HG02571 (cell line): ENCODE data around the gene POLK.
A peak's percentile ranks its signal among the peaks of the same experiment; 100 is the strongest.
"Not testable (repeated sequence)": the region's sequence is repeated elsewhere in the genome, so short reads cannot be mapped to it uniquely, and the experiment has no call there.

Experiments used
- ATAC-seq: cut with Tn5 transposase; IDR thresholded peaks from one replicate; pipeline ENCODE4 v1.9.1; 2021; ENCODE audit warnings: mild to moderate bottlenecking, moderate library complexity; ENCODE audit not compliant: unreplicated experiment

POLK gene

GRCh38 chr5:75546830-75547229, 35.1 kb downstream of the POLK start:
- no peak for ATAC-seq

GRCh38 chr5:75547812-75548211, 36.1 kb downstream of the POLK start:
- ATAC-seq, result no peak

DNA sequence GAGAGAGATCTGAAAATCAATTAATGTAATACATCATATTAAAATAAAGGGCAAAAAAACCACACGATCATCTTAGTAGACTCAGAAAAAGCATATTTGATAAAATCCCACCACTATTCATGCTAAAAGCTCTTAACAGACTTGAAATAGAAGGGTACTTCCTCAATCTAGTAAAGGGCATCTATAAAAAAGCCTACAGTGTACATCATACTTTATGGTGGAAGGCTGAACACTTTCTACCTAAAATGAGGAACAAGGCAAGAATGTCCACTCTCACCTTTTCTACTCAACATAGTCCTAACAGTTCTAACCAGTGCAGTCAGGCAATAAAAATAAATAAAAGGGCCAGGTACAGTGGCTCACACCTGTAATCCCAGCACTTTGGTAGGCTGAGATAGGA, 38.9 kb downstream of the POLK start:
- ATAC-seq, result no peak

DNA sequence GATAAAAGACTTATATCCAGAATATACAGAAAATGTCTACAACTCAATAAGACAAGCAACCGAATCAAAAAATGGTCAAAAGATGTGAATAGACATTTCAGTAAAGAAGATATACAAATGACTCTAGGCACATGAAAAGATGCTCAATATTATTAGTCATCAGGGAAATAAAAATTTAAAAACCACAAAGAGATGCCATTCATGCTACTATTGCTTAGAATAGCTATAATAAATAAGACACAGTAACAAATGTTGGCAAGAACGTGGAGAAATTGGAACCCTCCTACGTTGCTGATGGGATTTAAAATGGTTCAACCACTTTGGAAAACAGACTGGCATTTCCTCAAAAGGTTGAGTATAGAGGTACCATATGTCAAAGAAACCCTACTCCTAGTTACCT, 39.8 kb downstream of the POLK start:
- no peak for ATAC-seq

DNA sequence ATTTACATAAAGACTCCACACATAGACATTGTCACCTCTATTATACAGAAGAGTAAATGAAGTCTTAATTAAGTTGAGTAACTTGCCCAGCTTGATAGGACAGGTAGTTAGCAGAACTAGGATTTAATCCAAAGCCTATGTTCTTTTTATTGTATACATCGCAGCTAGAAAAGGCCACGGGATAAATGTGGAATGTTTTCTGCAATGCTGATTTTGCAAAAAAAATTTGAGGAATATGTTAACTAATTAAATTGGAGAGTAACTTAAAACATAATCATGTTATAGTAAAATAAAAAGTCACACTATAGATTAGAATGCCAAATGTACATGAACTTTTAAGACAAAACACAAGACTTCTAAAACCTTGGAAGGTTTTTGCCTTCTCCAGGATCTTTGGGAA, 41.1 kb downstream of the POLK start:
- ATAC-seq, result no peak

DNA sequence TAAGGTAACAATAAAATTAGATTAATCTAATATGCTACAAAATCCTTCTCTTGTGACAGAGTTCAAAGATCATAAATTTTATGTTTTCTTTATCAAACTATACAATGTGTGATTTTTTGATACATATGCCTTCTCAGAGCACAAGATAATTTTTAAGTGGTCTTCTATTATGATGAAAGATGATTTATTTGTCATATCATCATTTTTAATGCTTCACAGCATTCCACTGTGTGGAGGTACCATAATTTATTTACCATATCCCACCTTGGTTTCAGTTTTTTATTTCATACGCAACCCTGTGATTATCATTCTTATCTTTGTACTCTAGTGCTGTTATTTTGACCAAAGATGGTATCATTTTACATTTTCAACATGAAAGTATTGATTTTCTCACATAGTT, 41.7 kb downstream of the POLK start:
- ATAC-seq, result no peak

- no peak for ATAC-seq
Observed at GRCh38 chr5:75558221-75558620, 46.5 kb downstream of the POLK start.

- ATAC-seq, result no peak
Observed at GRCh38 chr5:75558981-75559632, 47.4 kb downstream of the POLK start.

GRCh38 chr5:75560655-75561054, 49.0 kb downstream of the POLK start:
- not testable (repeated sequence) for ATAC-seq

DNA sequence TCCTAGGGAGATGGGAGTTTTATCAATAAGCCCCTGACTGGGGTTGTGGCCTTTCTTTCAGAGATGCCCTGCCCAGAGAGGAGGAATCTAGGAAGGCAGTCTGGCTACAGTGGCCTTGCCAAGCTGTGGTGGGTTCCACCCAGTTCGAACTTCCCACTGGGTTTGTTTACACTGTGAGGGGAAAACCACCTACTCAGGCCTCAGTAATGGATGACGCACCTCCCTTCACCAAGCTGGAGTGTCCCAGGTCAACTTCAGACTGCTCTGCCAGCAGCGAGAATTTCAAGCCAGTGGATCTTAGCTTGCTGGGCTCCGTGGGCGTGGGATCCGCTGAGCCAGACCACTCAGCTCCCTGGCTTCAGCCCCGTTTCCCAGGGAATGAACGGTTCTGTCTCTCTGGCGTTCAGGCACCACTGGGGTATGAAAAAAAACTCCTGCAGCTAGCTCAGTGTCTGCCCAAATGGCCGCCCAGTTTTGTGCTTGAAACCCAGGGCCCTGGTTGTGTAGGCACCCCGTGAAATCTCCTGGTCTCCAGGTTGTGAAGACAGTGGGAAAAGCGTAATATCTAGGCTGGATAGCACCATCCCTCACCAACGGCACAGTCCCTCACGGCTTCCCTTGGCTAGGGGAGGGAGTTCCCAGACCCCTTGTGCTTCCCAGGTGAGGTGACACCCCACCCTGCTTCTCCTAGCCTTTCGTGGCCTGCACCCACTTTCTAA, 54.5 kb downstream of the POLK start:
- peak; percentile 23 for ATAC-seq

DNA sequence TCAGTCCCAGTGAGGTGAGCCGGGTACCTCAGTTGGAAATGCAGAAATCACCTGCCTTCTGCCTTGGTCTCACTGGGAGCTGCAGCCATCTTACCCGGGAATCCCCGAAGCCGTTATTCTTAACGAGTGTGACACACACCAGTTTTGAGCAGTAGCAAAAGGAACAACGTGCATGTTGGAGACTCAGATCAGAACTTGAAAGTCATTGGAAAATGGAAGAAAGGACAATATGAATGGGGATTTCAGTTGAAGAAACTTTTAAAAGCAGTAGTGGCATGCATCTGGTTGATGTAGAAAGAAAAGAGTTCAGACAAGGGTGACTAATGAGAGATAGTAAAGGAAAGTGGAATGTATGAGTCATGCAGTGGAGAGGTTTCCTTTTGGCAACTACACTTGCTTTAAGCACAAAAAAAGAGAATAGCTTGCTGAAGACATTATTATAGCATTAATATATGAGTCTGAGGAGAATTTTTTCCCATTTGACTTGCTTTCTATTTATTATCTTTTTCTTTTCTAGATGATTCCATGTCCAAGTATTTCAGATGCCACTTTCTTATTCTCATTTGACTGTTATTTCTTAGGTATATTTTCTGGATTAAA, 55.1 kb downstream of the POLK start:
- ATAC-seq, result peak; percentile 70

- ATAC-seq, result no peak
Observed at GRCh38 chr5:75567710-75568109, 56.0 kb downstream of the POLK start.

GRCh38 chr5:75568202-75568601, 56.5 kb downstream of the POLK start:
- ATAC-seq, result no peak

DNA sequence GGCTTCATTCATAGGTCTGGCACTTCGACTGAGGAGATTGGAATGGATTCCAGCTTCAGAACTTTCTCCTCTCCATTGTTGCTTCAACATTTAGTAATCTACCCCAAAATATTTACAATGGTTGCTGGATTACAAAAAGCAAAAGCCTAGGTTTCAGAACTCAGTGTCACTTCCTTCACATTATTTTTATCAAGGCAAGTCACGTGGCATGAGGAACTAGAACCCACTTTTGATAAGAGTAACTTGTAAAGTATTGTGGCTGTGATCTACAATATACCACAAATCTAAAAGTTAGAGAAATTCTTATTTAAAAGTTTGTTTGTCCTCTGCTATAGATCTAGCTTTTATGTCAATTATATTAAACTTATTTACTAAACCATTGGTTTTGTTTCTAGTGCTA, 59.9 kb downstream of the POLK start:
- ATAC-seq, result no peak

DNA sequence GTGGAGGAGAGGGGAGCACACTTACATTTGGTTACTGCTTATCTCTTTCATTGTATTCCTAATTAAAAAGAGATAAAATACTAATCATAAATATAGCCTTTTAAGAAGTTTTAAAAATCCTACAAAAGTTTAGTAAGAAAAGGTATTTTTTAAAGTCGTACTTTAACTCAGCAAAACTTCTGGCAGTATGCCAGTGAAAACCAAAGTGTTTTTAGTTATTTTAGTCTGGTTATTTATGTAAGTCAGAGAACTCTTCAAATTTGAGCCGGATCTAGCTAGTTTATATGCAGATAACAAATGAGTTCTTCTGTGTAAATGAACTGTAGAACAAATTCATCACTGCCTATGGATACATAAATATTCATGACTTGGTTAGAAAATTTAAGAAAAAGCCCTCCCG, 63.1 kb downstream of the POLK start:
- peak; percentile 3 for ATAC-seq

GRCh38 chr5:75578280-75578679, 66.6 kb downstream of the POLK start:
- not testable (repeated sequence) for ATAC-seq

DNA sequence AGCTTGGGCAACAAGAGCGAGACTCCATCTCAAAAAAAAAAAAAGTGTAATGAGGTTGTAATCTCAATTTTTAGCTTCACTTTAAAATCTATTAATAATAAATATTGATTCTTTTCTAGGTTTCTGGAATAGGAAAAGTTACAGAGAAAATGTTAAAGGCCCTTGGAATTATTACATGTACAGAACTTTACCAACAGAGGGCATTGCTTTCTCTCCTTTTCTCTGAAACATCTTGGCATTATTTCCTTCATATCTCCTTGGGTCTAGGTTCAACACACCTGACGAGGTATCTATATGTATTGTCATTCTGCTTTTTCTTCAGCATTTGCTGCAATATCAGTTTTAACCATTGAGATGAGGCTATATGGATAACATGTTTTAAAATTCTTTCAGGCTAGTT, 73.0 kb downstream of the POLK start:
- no peak for ATAC-seq

DNA sequence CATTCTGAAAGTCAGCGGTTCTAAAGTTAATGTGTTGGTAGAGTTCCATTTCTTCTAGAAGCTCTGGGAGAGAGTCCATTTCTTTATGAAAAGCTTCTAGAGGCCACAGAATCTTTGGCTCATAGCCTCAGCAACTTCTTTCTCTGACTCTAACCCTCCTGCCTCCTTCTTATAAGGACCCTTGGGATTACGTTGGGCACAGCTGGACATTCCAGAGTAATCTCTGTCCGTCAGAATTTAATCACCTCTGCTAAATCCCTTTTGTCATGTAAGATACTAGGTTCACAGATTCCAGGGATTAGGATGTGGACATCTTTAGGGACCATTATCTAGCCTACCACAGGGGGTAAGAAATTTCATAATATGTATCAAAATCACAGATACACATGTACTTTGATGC, 77.0 kb downstream of the POLK start:
- ATAC-seq, result no peak

DNA sequence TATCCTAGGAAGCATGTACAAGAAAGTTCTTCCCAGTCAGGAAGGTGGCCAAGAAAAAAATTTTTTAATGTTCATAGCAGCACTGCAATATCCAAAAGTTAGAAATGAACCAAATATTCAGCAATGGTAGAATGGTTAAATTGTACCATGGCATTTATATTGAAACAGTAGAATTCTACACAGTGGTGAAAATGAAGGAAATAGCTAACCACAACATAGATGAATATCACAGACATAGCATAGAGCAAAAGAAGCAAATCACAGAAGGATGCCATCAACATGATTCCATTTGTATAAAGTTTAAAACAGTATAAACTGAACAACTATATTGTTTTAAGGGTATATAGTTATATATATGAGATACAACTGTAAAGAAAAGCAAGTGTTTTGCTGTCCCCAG, 88.8 kb downstream of the POLK start:
- ATAC-seq, result no peak

- ATAC-seq, result no peak
Observed at GRCh38 chr5:75601567-75601966, 89.9 kb downstream of the POLK start.

GRCh38 chr5:75601996-75602395, 90.3 kb downstream of the POLK start:
- no peak for ATAC-seq

- no peak for ATAC-seq
Observed at GRCh38 chr5:75603371-75603770, 91.7 kb downstream of the POLK start.
